Posterior vena cava (tissue), 2 donors: ENCODE measurements around the gene SAMM50. TPM values are rescaled to one million over a fixed set of nuclear protein-coding genes. Genes with fewer than 3 reads are reported as not detected.
A peak's percentile ranks its signal among the peaks of the same experiment; 100 is the strongest.

Experiments used
- DNase-seq: peaks from one replicate; pipeline ENCODE4 v3.0.0-alpha.2; 2020; ENCODE audit warnings: low spot score
- intact Hi-C, 2 donors: fragments of 100-400 bp; cut with DNase I; formaldehyde crosslinking; loops; one replicate each; pipeline versions ENCODE4 v1.14.1 to v1.14.2; 2022 to 2023
- long read RNA-seq, 2 donors: library from polyadenylated mRNA; unstranded; transcript quantifications; one replicate each; pipeline ENCODE4 v2.0.0, GENCODE V29; 2020 to 2021
- total RNA-seq, 2 donors: library from RNA; stranded (reverse); fragmentation: NEBNext Ultra II Directional; extraction: Animal tissue kit (Norgen Biotek cat#: 25700); gene quantifications; one replicate each; pipeline ENCODE4 v1.2.1, GENCODE V29; 2021
- donor health status: DM: yes; HTN: yes; CAD: no.
- donor health status: DM: yes; HTN: yes; CAD: no.

Gene SAMM50
- total RNA-seq: 10 to 100 TPM; 20.8 to 25.6 TPM
- long read RNA-seq, donor 1, transcript SAMM50-201 (15 exons, 1,717 nt): major isoform, 19 of 22 reads
- long read RNA-seq, donor 1, partial matches to known transcripts: 3 of 22 reads
- long read RNA-seq, donor 1, other reads (novel, unspliced or antisense): 0 of 22 reads
- long read RNA-seq, donor 2, transcript SAMM50-201 (15 exons, 1,717 nt): major isoform, 150 of 162 reads
- long read RNA-seq, donor 2, partial matches to known transcripts: 5 of 162 reads
- long read RNA-seq, donor 2, other reads (novel, unspliced or antisense): 7 of 162 reads

DNA sequence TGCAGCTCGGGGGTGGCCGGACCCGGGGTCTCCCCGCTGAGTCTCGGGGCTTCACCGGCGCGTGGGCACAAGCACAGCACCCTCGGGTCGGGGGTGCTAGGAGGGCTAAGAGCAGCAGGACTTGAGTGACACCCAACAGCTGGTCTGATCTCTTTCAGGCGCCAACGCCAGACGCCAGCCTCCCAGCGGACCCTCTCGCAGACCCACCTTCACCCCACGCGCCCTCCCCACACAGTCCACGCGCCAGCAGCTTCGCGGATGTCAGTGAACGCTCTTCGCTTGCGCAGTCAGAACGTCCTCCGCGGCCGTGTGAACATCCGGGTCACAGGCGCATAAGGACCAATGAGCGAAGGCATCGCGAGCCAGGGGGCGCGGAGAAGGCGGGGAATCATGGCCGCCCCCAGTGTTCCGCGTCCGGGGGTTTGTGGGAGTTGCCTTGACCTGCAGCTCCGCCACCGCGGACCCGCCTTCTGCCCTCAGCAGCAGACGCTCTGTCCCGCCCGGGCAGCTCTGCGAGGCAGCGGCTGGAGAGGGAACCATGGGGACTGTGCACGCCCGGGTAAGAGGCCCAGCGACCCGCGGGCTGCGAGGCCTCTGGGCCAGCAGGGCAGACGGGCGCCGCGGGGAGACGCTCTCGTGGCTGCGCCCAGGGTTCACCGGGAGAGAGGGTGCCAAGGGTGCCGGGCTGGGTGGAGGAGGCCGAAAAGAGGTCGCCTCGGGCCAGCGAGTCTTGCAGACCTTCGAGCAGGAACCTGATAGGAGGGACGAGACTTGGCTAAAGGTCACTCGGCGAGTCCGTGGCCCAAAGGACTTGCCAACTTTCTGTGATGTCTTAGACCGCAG, at the start of gene SAMM50:
SAMM50 (plus strand) TSS at position 403 of the 843 bp plus-strand sequence; CDS start at position 539, 136 bp downstream.
- intact Hi-C loops: no loop called here

DNA sequence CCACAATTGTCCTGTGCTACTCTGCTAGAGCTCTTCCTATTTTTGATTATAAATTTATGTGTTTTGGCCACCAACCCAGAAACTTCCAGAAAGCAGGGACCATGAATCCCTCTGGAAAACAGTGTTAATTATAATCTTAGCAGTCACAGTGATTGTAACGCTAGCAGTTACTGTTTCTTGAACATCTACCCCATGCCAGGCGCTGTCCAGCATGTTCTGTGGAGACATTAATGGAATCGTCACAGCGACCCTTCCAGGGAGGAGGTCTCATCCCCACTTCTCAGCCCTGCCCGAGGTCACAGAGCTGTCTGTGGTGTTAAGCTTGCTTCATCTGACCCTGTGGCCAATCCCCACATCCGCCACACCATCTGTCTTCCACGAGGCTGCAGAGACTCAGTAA, 49.6 kb upstream of the SAMM50 start:
- intact Hi-C loops: no loop called here
- no peak for DNase-seq

More for the DNA sequence above, at the start of gene SAMM50:
- peak; percentile 99 for DNase-seq

DNA sequence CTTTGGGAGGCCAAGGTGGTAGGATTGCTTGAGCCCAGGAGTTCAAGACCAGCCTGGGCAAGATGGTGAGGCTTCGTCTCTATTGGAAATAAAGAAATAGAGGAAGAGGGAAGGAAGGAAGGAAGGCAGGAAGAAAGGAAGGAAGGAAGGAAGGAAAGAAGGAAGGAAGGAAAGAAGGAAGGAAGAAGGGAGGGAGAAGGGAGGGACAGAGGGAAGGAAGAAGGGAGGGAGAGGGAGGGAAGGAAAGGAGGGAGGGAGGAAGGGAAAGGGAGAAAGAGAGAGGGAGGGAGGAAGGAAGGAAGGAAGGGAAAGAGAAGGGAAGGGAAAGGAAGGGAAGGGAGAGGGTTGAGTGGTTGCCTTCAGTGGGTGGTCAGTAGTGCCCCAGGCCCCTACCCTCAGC, 45.5 kb upstream of the SAMM50 start:
- intact Hi-C loops: no loop called here
- DNase-seq: no peak

DNA sequence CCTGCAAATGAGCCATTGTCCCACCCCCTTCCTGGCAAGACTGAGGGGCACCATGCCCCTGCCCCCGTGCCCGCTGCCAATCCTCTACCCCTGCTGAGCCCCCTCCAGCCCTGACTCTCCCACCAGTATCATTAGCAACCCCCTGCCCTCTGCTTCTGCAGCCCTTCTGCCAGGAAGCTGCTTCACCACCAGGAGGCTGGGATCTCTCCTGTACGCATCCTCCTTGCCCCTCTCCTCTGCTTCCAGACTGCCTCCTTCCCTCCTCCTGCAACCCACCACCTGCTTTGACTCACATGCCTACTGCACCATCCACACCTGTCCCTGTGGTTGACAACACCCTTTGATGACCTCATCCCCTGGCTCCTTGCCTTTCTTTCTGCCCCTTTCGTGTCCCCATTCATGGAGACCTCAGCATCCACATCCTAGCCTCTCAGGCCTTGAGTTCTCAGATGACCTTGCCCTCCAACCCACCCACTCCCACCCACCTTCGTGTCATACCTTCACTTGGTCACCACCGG, 45.0 kb upstream of the SAMM50 start:
- no peak for DNase-seq
- intact Hi-C loops: no loop called here

- no peak for DNase-seq
- intact Hi-C loops: no loop called here
Measured at GRCh38 chr22:43911351-43911750, 43.9 kb upstream of the SAMM50 start.

DNA sequence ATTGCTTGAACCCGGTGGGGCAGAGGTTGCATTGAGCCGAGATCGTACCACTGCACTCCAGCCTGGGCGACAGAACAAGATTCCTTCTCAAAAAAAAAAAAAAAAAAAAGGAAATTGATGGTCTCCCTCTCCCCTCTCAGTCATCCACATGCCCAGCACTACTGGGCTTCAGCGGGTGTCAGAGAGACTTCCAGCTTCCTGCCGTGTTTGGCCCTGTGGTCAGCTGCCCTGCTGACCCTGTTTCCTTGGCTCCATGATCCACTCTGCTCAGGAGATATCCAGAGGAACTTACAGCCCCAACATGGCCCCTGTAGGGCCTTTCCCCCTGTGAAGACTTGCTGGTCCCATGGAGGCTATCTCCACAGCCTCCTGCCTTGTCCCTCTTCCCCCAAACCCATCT, 37.7 kb upstream of the SAMM50 start:
- no peak for DNase-seq
- intact Hi-C loops: no loop called here

DNA sequence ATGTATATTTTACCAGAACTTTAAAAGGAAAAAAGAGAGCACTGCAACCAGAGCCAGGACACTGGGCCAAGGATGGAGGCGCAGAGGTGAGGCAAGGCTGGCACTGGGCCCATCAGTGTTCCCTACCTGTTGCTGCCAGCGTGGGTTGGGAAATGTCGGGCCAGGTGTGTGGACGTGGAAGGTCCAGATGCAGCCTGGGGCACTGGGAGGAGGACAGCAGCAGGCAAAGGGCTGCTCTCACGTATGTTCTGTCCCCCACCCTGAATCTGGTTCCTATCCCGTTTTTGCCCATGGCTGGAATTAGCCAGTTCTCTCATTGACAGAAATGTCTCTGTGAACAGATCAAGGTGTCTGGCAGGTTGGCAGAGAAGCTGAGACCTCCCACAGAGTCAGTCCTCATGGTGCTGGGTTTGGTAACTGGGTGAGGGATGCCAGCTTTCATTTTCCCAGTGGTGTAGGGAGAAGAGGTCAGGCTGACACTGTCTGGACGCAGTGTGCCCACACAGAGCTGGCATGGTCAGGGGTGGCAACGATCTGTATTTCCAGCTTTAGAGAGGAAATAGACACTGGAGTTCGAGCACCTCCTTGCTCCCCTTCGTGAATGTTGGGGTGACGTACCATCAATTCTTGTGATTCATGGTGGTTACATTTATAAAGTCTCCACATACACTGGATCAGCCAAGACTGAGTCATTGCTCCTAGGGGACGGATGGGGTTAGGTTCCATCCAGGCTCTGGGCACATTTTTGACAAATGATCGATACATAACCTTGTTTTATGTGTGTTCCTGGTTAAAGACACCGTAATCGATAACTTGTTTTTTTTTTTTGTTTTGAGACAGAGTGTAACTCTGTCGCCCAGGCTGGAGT, 35.9 kb upstream of the SAMM50 start:
- intact Hi-C loops: no loop called here

DNA sequence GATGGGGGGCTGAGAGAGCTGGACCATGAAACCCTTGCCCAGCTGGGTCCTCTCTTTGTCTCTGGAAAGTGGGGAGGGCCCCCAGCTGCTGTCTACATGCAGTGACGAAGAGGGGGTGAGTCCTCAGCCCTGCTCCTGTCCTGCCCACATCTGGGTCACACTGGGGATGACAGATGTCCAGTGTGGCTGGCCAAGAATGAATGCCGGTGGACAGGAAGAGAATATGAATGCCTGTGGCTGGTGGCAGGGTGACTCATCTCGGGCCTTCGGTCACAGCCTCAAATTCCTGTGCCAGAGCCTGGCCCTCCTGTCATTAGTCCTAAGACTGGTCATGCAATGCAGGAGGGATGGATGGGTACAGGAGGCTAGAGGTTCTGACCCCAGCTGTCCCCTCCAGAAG, 33.9 kb upstream of the SAMM50 start:
- DNase-seq: no peak
- intact Hi-C loops: no loop called here

More for the DNA sequence above, 35.9 kb upstream of the SAMM50 start:
- no peak for DNase-seq

- DNase-seq: no peak
- intact Hi-C loops: no loop called here
Measured at GRCh38 chr22:43922123-43922522, 33.1 kb upstream of the SAMM50 start.

DNA sequence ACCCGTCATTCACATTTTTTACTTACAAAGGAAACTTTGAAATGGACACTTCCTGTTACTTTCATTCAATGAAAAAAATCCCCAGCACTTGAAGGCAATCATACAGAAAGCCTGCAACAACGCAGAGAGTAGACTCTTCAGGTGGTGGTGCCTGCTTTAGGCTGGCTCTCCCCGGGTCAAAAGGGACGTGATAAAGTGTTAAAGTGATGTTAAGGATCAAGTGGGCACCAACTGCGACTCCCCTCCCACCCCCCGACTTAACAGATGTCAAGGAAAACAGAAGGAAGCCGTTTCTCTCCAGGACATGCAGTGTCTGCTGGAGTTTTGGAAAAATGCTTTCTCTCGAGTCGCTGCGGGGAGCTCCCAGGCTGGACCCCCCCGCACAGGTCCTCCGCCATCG, 32.1 kb upstream of the SAMM50 start:
- DNase-seq: no peak
- intact Hi-C loops: no loop called here

- intact Hi-C loops: no loop called here
- peak; percentile 94 for DNase-seq
Measured at GRCh38 chr22:43923631-43924464, 31.4 kb upstream of the SAMM50 start, which contains the start of gene PNPLA3. Gene PNPLA3, plus strand, starts transcription at chr22:43923805. Its CDS starts 107 bp downstream, at chr22:43923912.

- intact Hi-C loops: no loop called here
Measured at GRCh38 chr22:43924877-43925276, 30.4 kb upstream of the SAMM50 start.

DNA sequence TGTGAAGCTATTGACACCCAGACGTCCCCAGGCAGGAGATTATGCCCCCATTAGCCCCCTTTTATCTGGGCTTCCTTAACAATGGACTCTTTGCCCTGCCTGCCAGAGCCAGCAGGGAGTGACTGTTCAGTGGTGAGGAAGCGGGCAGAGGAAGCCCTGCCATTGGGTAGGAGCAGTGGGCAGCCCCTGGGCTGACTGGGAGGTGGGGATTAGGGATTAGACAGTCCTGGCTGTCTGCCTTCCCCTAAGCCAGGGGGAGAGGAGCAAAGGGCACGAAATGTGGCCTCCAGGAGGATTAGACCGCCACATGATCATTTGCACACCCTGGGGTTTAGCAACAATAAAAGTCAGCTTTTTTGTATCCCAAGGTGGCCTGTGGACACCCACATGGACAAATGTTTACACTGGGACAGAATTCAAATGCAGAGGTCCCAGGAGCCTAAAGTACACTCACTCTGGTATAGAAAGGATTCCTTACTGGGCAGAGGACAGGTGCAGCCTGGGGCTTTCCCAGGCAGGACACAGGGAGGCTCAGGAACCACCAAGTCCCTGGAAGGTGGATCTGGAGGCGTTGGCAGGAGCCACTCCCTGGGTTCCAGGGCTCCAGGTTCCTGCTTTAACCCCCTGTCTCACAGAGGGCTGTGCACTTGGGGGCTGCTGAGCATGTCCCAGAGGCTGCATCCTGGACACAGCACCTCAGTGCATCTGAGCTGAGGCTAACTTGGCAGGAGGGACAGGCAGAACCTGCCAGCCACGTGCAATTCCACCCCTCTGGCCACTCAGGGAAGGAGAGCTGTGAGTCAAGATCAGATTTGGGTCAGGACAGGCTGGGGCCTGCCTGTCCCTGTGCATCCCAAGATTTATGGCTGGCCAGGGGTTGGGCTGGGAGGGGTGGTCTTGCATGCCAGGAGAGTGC, 29.6 kb upstream of the SAMM50 start:
- no peak for DNase-seq
- intact Hi-C loops: no loop called here

More at GRCh38 chr22:43924877-43925276, 30.4 kb upstream of the SAMM50 start:
- DNase-seq: no peak

- intact Hi-C loops: no loop called here
- no peak for DNase-seq
Measured at GRCh38 chr22:43926349-43926710, 28.9 kb upstream of the SAMM50 start.

- DNase-seq: no peak
- intact Hi-C loops: no loop called here
Measured at GRCh38 chr22:43928468-43928867, 26.8 kb upstream of the SAMM50 start.

- intact Hi-C loops: no loop called here
- DNase-seq: no peak
Measured at GRCh38 chr22:43928908-43929307, 26.3 kb upstream of the SAMM50 start.

GRCh38 chr22:43931771-43932170, 23.5 kb upstream of the SAMM50 start:
- intact Hi-C loops: no loop called here
- DNase-seq: no peak

DNA sequence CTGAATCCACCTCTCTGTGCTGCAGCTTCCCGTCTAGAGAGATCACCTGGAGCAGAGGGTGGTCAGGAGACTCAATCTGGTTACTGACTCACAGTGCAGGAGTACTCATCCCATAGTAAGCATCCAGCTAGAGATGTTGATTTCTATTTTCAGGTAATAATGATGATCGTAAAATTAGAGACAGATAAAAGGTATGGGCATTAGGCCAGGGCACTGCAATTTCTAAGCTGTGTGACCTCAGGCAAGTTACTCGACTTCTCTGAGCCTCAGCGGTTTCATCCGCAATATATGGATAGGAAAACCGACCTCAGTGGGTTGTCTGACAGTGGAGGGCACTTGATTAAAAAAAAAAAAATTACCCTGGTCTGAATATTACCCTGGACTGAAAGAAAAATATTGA, 13.8 kb upstream of the SAMM50 start:
- intact Hi-C loops: no loop called here

More for the DNA sequence above, 13.8 kb upstream of the SAMM50 start:
- no peak for DNase-seq
